HL-60/S4 treated with retinoic acid at 250 ng/mL for 4 days and 3 days (cell line): Measurements from ENCODE around the gene RNF41.
"Not testable (repeated sequence)": the region's sequence is repeated elsewhere in the genome, so short reads cannot be mapped to it uniquely, and the experiment has no call there.

Experiments used
- in situ Hi-C: fragments of 300-500 bp; cut with MboI; formaldehyde crosslinking; loops from 2 replicates; pipeline ENCODE4 v1.7.0; 2022; ENCODE audit warnings: low sequenced_read_pairs

Gene RNF41

GRCh38 chr12:56221757-56222530 lies at the start of gene RNF41:
Gene RNF41 (minus strand): TSS chr12:56221922. CDS start chr12:56214047, 7,875 bp downstream.
- in situ Hi-C loops: no loop called here

DNA sequence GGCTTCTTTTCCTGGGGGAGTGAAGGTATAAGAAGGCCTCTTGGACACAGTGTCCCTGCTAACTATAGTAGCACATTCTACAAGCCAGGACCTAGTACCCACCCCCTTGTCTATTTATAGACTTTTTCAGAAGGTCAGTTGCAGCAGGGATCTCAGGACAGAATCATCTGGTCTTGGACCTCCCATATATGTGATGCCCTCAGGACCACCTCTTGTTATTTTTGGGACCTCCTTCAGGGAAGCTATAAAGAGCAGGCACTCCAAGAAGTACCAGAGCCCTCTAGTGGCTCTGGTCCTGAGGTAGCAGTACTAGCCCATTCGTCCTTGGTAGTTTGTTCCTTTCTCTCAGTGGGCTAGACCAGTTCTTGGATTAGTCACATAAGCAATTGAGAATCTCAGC lies 49.3 kb upstream of the RNF41 start:
- in situ Hi-C loops: no loop called here

- in situ Hi-C loops: no loop called here
Measured at GRCh38 chr12:56267443-56268071, 45.8 kb upstream of the RNF41 start.

DNA sequence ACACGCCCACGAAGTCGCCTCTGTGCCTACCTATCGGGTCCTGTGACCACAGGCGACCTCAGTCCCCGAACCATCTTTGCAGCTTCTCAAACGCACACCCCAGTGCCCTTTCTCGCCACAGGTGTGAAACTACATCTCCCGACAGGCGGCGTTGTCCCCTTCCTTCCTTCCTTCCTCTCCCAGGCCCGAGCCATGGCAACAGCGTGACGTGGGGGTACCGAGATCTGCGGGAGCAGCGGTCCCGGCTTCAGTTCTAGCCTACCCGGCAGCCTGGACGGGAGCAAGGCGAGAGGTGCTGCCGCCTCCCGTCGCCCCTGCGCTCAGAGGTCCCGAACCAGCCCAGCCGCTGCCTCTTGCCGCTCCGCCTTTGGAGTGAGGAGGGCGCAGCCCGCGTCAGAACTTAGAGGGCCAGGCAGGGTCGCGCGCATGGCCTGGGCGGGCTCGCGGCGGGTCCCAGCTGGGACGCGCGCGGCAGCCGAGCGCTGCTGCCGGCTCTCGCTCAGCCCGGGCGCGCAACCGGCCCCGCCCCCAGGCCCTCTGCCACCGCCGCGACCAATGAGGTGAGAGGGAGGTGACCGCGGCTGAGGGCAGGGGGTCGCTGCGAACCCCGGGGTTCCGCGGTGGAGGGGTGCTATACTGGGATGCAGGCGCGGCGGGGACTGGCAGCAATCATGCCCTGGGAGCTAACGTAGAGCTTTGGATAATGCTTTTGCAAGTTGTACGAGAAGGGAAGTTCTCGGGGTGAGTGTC lies 45.1 kb upstream of the RNF41 start, which contains the start of gene COQ10A:
TSS of gene COQ10A (plus strand) at position 250 of the 750 bp plus-strand sequence. CDS start at position 427, 177 bp downstream.
- in situ Hi-C loops: no loop called here

GRCh38 chr12:56266068-56266692 lies 44.5 kb upstream of the RNF41 start:
- in situ Hi-C loops: not testable (repeated sequence)

- in situ Hi-C loops: not testable (repeated sequence)
Measured at GRCh38 chr12:56262955-56263354, 41.2 kb upstream of the RNF41 start.

DNA sequence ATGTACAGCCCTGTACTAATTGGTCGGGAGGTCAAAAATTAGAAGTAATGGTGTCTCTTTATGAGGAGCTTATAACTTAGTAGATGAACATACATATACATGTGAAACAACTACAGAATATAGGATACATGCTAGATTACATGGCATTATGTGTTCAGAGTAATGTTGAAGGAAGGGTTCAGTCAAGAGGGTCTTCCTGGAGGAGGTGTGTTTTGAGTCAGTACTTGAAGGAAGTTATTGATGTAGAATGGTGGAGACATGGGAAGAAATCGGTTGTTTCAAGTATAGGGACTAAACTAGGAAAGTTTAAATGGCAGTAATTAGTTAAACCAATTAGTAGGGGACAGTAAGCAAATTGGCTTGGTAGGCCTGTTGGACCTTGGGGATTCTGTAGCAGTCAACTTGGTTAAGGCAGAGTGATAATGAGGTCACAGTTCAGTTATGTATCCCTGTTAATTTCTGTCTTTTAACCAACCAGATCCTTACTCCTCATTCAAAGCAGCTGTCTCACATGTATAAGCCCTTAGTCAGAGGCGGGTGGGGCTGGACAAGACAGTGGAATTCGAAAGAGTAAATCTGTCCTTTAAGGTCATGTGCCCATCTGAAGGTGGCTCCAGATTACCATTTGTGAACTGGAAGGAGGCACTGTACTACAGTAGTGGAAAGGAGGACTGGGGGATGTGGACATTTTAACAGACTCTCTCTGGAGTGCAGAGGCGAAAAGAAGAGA lies 39.9 kb upstream of the RNF41 start:
- in situ Hi-C loops: no loop called here

DNA sequence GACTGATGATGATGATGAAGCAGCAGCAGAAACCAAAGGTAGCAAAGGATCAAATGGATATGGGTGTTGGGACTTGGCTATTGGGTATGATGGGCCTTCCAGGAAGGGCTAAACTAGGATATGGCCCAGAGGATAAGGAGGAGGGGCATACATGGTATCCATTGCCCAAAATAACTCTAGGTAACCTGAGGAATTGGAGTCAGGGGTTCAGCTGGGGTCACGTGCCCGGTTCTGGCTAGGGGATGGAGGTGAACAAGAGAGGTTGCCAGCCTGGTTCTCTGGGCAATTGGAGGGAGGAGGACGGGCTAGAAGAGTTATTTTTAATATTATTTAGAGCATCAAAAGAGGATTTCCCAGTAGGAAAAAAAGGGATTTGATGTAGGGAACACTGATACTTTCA lies 39.2 kb upstream of the RNF41 start:
- in situ Hi-C loops: no loop called here

GRCh38 chr12:56260380-56260779 lies 38.7 kb upstream of the RNF41 start:
- in situ Hi-C loops: no loop called here

GRCh38 chr12:56258820-56259183 lies 37.1 kb upstream of the RNF41 start:
- in situ Hi-C loops: no loop called here

- in situ Hi-C loops: no loop called here
Measured at GRCh38 chr12:56258068-56258819, 36.5 kb upstream of the RNF41 start, which contains the start of gene ANKRD52. Gene ANKRD52 (minus strand): TSS chr12:56258384. CDS start chr12:56258269, 115 bp downstream.

DNA sequence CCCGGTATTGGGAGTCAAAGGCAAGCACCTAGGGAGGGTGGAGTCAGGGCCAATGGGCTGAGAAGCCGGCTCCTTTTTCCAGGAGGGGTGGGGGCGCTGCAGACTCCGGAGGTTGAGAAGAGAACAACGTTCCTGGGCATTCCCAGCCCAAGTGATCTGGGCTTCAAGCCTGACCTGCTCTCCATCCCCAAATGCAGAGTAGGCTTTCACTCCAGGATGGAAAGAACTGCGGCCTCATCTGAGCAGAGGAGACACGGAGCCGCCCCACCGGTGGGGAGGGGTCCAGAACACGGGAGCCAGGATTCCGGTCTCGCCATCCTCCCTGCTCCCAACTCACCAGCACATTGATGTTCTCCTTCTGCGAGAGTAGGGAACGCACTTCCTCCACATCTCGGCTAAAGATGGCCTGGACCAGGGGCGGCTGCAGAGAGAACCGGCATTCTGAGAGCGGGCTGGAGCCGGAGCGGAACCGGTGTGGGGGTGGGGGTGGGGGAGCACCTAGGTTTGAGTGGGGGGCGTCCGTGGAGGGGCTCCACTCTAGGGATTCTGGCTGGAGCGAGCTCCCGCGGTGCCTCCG lies 35.9 kb upstream of the RNF41 start:
- in situ Hi-C loops: no loop called here

- in situ Hi-C loops: no loop called here
Measured at GRCh38 chr12:56257071-56257470, 35.3 kb upstream of the RNF41 start.

- in situ Hi-C loops: no loop called here
Measured at GRCh38 chr12:56256326-56256960, 34.7 kb upstream of the RNF41 start.

- in situ Hi-C loops: no loop called here
Measured at GRCh38 chr12:56255671-56256070, 33.9 kb upstream of the RNF41 start.

DNA sequence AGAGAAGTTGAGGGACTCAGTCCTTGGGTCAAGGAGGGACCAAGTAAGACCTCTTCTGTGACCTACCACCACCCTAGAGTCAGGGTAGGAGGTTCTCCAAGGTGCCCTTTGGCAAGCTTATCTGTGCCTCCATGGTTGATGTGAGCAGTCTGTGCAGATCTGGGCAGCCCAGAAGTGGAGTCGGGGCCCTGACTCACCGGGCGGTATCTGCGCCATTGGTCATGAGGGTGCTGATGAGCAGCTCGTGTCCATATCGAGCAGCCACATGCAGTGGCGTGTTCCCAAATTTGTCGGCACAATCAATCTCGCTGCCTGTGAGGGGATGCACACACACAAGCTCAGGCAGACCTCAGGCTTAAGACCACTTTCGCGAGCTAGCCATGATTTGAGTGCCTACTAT lies 31.4 kb upstream of the RNF41 start:
- in situ Hi-C loops: no loop called here

DNA sequence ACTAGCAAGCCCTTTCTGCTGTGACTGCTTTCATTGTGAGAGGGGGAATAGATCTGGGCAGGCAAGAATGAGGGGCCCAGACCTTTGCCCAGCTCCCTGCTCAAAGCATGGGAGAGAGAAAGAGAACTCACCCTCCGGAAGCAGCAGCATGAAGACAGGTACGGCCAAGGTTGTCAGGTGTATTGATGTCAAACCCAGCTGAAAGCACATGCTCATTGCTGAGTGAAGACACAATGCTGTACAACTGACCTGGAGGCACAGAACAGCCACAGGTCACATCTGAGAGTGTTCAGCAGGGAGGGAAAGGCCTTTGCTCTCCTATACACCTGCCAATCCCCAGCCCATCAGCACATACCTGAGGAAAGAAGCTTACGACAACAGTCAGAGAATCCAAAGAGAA lies 30.9 kb upstream of the RNF41 start:
- in situ Hi-C loops: no loop called here

GRCh38 chr12:56248711-56249110 lies 27.0 kb upstream of the RNF41 start:
- in situ Hi-C loops: no loop called here

DNA sequence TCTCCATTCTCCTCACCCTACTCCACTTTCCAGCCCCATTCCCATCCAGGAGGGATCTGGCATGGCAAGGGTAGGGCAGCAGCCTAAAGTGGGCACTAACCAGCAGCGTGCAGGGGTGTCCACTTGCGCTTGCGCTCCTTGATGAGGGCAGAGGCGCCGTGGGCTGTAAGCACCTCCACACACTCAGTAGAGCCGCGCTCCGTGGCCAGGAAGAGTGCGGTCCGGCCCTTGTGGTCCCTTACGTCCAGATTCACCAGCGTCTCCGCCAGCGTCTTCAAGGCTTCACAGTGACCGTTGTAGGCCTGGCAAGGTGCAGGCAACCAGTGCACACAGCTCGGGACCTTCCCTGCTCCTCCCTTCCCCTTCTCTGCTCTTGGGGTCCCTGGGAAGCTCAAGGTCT lies 26.2 kb upstream of the RNF41 start:
- in situ Hi-C loops: no loop called here
